Neural cell (in vitro differentiated cells): Measurements from ENCODE around the gene ZNF281. TPM values are rescaled to one million over a fixed set of nuclear protein-coding genes. Genes with fewer than 3 reads are reported as not detected.

ENCODE experiments used
- H2AFZ ChIP-seq: fragments of 200-600, 300-800 bp; sonication (generic), shearing (Covaris generic); 2 replicates; pipeline ENCODE4 v1.6.0; 2014; ENCODE audit warnings: low read depth, mild to moderate bottlenecking, antibody characterized with exemption, low read length, moderate library complexity
- H3F3A ChIP-seq: fragments of 200-600 bp; shearing (Covaris generic); 2 replicates; pipeline ENCODE4 v1.6.1; 2016; ENCODE audit warnings: mild to moderate bottlenecking, moderate library complexity, mixed read lengths, antibody characterized with exemption, low read length; ENCODE audit not compliant: insufficient read depth, poor library complexity, severe bottlenecking
- H3K27ac ChIP-seq: fragments of 200-600, 300-800 bp; sonication (generic), shearing (Covaris generic); 2 replicates; pipeline ENCODE4 v1.5.1; 2014; ENCODE audit warnings: mild to moderate bottlenecking, low read length, moderate library complexity
- H3K27me3 ChIP-seq: fragments of 300-800, 200-600 bp; sonication (generic), shearing (Covaris generic); 2 replicates; pipeline ENCODE4 v1.6.0; 2014; ENCODE audit warnings: mild to moderate bottlenecking, low read depth, low read length, moderate library complexity; ENCODE audit not compliant: insufficient read depth
- H3K36me3 ChIP-seq: fragments of 300-800, 200-600 bp; sonication (generic), shearing (Covaris generic); 2 replicates; pipeline ENCODE4 v1.5.1; 2014; ENCODE audit warnings: mild to moderate bottlenecking, antibody characterized with exemption, low read length, moderate library complexity; ENCODE audit not compliant: insufficient read depth
- H3K4me2 ChIP-seq: fragments of 300-800, 200-600 bp; sonication (generic), shearing (Covaris generic); 2 replicates; pipeline ENCODE4 v1.6.0; 2014; ENCODE audit warnings: mild to moderate bottlenecking, low read length
- H3K4me3 ChIP-seq: fragments of 300-800, 200-600 bp; sonication (generic), shearing (Covaris generic); 2 replicates; pipeline ENCODE4 v1.5.1; 2014; ENCODE audit warnings: mild to moderate bottlenecking, low read length, moderate library complexity
- H3K79me2 ChIP-seq: fragments of 200-600 bp; shearing (Covaris generic); replicated peaks from 2 replicates; pipeline ENCODE4 v1.6.0; 2014; ENCODE audit warnings: mild to moderate bottlenecking, low read length, moderate library complexity; ENCODE audit not compliant: insufficient read depth
- H3K9ac ChIP-seq: fragments of 300-800, 200-600 bp; sonication (generic), shearing (Covaris generic); 2 replicates; pipeline ENCODE4 v1.6.1; 2016; ENCODE audit warnings: mild to moderate bottlenecking, low read length, mixed read lengths
- H3K9me2 ChIP-seq: fragments of 200-600 bp; shearing (Covaris generic); 2 replicates; pipeline ENCODE4 v1.6.1; 2016; ENCODE audit warnings: mild to moderate bottlenecking, low read length, mixed read lengths; ENCODE audit not compliant: insufficient read depth
- H3K9me3 ChIP-seq: fragments of 200-600, 300-800 bp; sonication (generic), shearing (Covaris generic); 2 replicates; pipeline ENCODE4 v1.6.1; 2016; ENCODE audit warnings: mild to moderate bottlenecking, mixed run types, low read length, moderate library complexity, mixed read lengths
- H4K20me1 ChIP-seq: fragments of 200-600 bp; shearing (Covaris generic); 2 replicates; pipeline ENCODE4 v1.6.1; 2016; ENCODE audit warnings: mild to moderate bottlenecking, mixed run types; ENCODE audit not compliant: insufficient read depth
- CTCF ChIP-seq: fragments of 450-650 bp; IDR thresholded peaks from 2 replicates; pipeline ENCODE4 v1.5.1; 2014; ENCODE audit warnings: antibody characterized with exemption, mild to moderate bottlenecking, moderate library complexity; ENCODE audit not compliant: poor library complexity, severe bottlenecking
- EP300 ChIP-seq: fragments of 450-650 bp; conservative IDR thresholded peaks from 2 replicates; pipeline ENCODE4 v1.6.1; 2014; ENCODE audit warnings: antibody characterized with exemption, mild to moderate bottlenecking, moderate library complexity; ENCODE audit not compliant: poor library complexity, severe bottlenecking
- EZH2 ChIP-seq: fragments of 200-600, 300-800 bp; shearing (Covaris generic), sonication (generic); IDR thresholded peaks from 2 replicates; pipeline ENCODE4 v1.6.1; 2014; ENCODE audit warnings: antibody characterized with exemption, low read length, borderline replicate concordance, mild to moderate bottlenecking; ENCODE audit not compliant: insufficient read depth, poor library complexity, severe bottlenecking
- MXI1 ChIP-seq: fragments of 450-650 bp; conservative IDR thresholded peaks from 2 replicates; pipeline ENCODE4 v1.6.1; 2014; ENCODE audit warnings: antibody characterized with exemption, mild to moderate bottlenecking; ENCODE audit not compliant: poor library complexity, severe bottlenecking
- POLR2AphosphoS5 ChIP-seq: IDR thresholded peaks from 2 replicates; pipeline ENCODE4 v1.6.1; 2012
- RAD21 ChIP-seq: fragments of 450-650 bp; conservative IDR thresholded peaks from 2 replicates; pipeline ENCODE4 v1.6.1; 2014; ENCODE audit warnings: antibody characterized with exemption, mild to moderate bottlenecking, moderate library complexity
- SMC3 ChIP-seq: fragments of 450-650 bp; conservative IDR thresholded peaks from 2 replicates; pipeline ENCODE4 v1.6.1; 2014; ENCODE audit warnings: antibody characterized with exemption, mild to moderate bottlenecking, moderate library complexity; ENCODE audit not compliant: poor library complexity
- TAF1 ChIP-seq: IDR thresholded peaks from 2 replicates; pipeline ENCODE4 v1.6.1; 2012; ENCODE audit warnings: low read depth
- polyA plus RNA-seq: library from polyadenylated mRNA; depleted of rRNA; stranded (reverse); fragments of >200 nt; gene quantifications from 2 replicates; pipeline ENCODE4 v1.2.3, GENCODE V29; 2014
- TF ChIP-seq, protein P1 (sequence below): IDR thresholded peaks from 2 replicates; pipeline ENCODE4 v1.6.1; 2012; ENCODE audit warnings: borderline replicate concordance

The ZNF281 gene
- polyA plus RNA-seq, 1 donor from 2014 or later, result 23.9 TPM

- Histone ChIP-seq H3K79me2 (no peaks in the 10 kb centered on the region), H3K9ac (no peak overlapping the region), H4K20me1 (no peaks in the 10 kb centered on the region), H3K9me2 (no peaks in the 10 kb centered on the region), H3K27ac (no peak overlapping the region), H3K36me3 (no peaks in the 10 kb centered on the region), H3K4me2 (no peak overlapping the region), H3K27me3 (no peaks in the 10 kb centered on the region), H3K4me3 (no peak overlapping the region), H3K9me3 (no peaks in the 10 kb centered on the region), H2AFZ (no peak overlapping the region), H3F3A (no peaks in the 10 kb centered on the region)
- TF ChIP-seq, protein P1, sequence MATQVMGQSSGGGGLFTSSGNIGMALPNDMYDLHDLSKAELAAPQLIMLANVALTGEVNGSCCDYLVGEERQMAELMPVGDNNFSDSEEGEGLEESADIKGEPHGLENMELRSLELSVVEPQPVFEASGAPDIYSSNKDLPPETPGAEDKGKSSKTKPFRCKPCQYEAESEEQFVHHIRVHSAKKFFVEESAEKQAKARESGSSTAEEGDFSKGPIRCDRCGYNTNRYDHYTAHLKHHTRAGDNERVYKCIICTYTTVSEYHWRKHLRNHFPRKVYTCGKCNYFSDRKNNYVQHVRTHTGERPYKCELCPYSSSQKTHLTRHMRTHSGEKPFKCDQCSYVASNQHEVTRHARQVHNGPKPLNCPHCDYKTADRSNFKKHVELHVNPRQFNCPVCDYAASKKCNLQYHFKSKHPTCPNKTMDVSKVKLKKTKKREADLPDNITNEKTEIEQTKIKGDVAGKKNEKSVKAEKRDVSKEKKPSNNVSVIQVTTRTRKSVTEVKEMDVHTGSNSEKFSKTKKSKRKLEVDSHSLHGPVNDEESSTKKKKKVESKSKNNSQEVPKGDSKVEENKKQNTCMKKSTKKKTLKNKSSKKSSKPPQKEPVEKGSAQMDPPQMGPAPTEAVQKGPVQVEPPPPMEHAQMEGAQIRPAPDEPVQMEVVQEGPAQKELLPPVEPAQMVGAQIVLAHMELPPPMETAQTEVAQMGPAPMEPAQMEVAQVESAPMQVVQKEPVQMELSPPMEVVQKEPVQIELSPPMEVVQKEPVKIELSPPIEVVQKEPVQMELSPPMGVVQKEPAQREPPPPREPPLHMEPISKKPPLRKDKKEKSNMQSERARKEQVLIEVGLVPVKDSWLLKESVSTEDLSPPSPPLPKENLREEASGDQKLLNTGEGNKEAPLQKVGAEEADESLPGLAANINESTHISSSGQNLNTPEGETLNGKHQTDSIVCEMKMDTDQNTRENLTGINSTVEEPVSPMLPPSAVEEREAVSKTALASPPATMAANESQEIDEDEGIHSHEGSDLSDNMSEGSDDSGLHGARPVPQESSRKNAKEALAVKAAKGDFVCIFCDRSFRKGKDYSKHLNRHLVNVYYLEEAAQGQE, result no peak
- no peak for TF ChIP-seq RAD21
- TF ChIP-seq EP300, result no peak
- TF ChIP-seq CTCF, result no peak
- TF ChIP-seq MXI1, result no peak
- no peak for TF ChIP-seq SMC3
- TF ChIP-seq EZH2, result no peak
- no peak for TF ChIP-seq POLR2AphosphoS5
- no peak for TF ChIP-seq TAF1
Measured at GRCh38 chr1:200379940-200380588, 29.8 kb downstream of the ZNF281 start.

- Histone ChIP-seq H3K9me2 (no peaks in the 10 kb centered on the region), H3K79me2 (no peaks in the 10 kb centered on the region), H3K36me3 (no peaks in the 10 kb centered on the region), H4K20me1 (no peaks in the 10 kb centered on the region), H3K27me3 (no peaks in the 10 kb centered on the region), H3K27ac (no peak overlapping the region), H3K4me2 (no peak overlapping the region), H3K9ac (no peak overlapping the region), H2AFZ (no peak overlapping the region), H3K4me3 (no peak overlapping the region), H3F3A (no peaks in the 10 kb centered on the region), H3K9me3 (no peaks in the 10 kb centered on the region)
- TF ChIP-seq MXI1, result no peak
- no peak for TF ChIP-seq POLR2AphosphoS5
- TF ChIP-seq RAD21, result no peak
- TF ChIP-seq, protein P1, result no peak
- TF ChIP-seq TAF1, result no peak
- TF ChIP-seq CTCF, result no peak
- no peak for TF ChIP-seq EZH2
- TF ChIP-seq EP300, result no peak
- no peak for TF ChIP-seq SMC3
Measured at GRCh38 chr1:200379432-200379757, 30.4 kb downstream of the ZNF281 start.
